ENCODE results near the gene GPR108. TPM values are rescaled to one million over a fixed set of nuclear protein-coding genes. Genes with fewer than 3 reads are reported as not detected.
A peak's percentile ranks its signal among the peaks of the same experiment; 100 is the strongest.
"Not testable (repeated sequence)": the region's sequence is repeated elsewhere in the genome, so short reads cannot be mapped to it uniquely, and the experiment has no call there.

The GPR108 gene
- total RNA-seq, 1 experiment from 2014 or later = 36.4 TPM

GRCh38 chr19:6766357-6767080 is 29.1 kb upstream of the GPR108 start:
- Histone ChIP-seq H3K9me3 (ENCODE audit: low read depth, low read length, poor library complexity, severe bottlenecking) (no peaks in the 10 kb centered on the region), H3K27ac (ENCODE audit: low read depth, low read length, poor library complexity, severe bottlenecking) (no peak overlapping the region), H3K36me3 (ENCODE audit: insufficient read depth, low read length, poor library complexity, severe bottlenecking) (no peaks in the 10 kb centered on the region), H3K4me1 (ENCODE audit: insufficient read depth, low read length, poor library complexity, severe bottlenecking) (peaks cover 11% of the 10 kb centered on the region), H3K27me3 (replicated peaks; ENCODE audit: insufficient read depth, low read depth, low read length, poor library complexity) (no peaks in the 10 kb centered on the region), H3K4me3 (ENCODE audit: low read depth, low read length, poor library complexity, severe bottlenecking) (peak overlapping the region; percentile 52)
- ChIA-PET CTCF (no interaction called here), POLR2A (ENCODE audit: low non-redundant PET) (no interaction called here)
- no peak for DNase-seq (ENCODE audit: low spot score)
- intact Hi-C loops (cut with micrococcal nuclease; ENCODE audit: unreplicated experiment) = loop anchor here (1.0 kb wide), 1 partner anchor 13 kb away; no protein-coding TSS in a partner anchor
- BruUV-seq (replicated peaks) = no TSS peak
- TF ChIP-seq EZH2 (IDR thresholded peaks at IDR 0.05; ENCODE audit: borderline replicate concordance, low read depth, low read length, poor library complexity, severe bottlenecking) (no peak), CTCF (conservative IDR thresholded peaks at IDR 0.05; ENCODE audit: low read depth, low read length) (no peak)

- Histone ChIP-seq H3K9me3 (ENCODE audit: low read depth, low read length, poor library complexity, severe bottlenecking) (no peaks in the 10 kb centered on the region), H3K4me1 (ENCODE audit: insufficient read depth, low read length, poor library complexity, severe bottlenecking) (peaks cover 11% of the 10 kb centered on the region), H3K4me3 (ENCODE audit: low read depth, low read length, poor library complexity, severe bottlenecking) (no peak overlapping the region), H3K27me3 (replicated peaks; ENCODE audit: insufficient read depth, low read depth, low read length, poor library complexity) (no peaks in the 10 kb centered on the region), H3K36me3 (ENCODE audit: insufficient read depth, low read length, poor library complexity, severe bottlenecking) (no peaks in the 10 kb centered on the region), H3K27ac (ENCODE audit: low read depth, low read length, poor library complexity, severe bottlenecking) (no peak overlapping the region)
- ChIA-PET CTCF (no interaction called here), POLR2A (ENCODE audit: low non-redundant PET) (no interaction called here)
- no peak for DNase-seq (ENCODE audit: low spot score)
- no TSS peak for BruUV-seq (replicated peaks)
- intact Hi-C loops (cut with micrococcal nuclease; ENCODE audit: unreplicated experiment) = no loop called here
- TF ChIP-seq CTCF (conservative IDR thresholded peaks at IDR 0.05; ENCODE audit: low read depth, low read length) = no peak
- TF ChIP-seq EZH2 (IDR thresholded peaks at IDR 0.05; ENCODE audit: borderline replicate concordance, low read depth, low read length, poor library complexity, severe bottlenecking) = no peak
Observed at GRCh38 chr19:6765738-6766356, 28.5 kb upstream of the GPR108 start.

- BruUV-seq (replicated peaks); H3K27me3 ChIP-seq (replicated peaks; ENCODE audit: insufficient read depth, low read depth, low read length, poor library complexity); H3K4me3 ChIP-seq (ENCODE audit: low read depth, low read length, poor library complexity, severe bottlenecking); H3K36me3 ChIP-seq (ENCODE audit: insufficient read depth, low read length, poor library complexity, severe bottlenecking); intact Hi-C loops (cut with micrococcal nuclease; ENCODE audit: unreplicated experiment); DNase-seq (ENCODE audit: low spot score); POLR2A ChIA-PET (ENCODE audit: low non-redundant PET); H3K9me3 ChIP-seq (ENCODE audit: low read depth, low read length, poor library complexity, severe bottlenecking); H3K27ac ChIP-seq (ENCODE audit: low read depth, low read length, poor library complexity, severe bottlenecking): not testable (repeated sequence)
- peaks cover 10% of the 10 kb centered on the region for H3K4me1 ChIP-seq (ENCODE audit: insufficient read depth, low read length, poor library complexity, severe bottlenecking)
- CTCF ChIA-PET = interaction anchor here (0.6 kb wide), 1 partner anchor 34 kb away, joined by 3 read pairs; no protein-coding TSS in a partner anchor
Observed at GRCh38 chr19:6762253-6762797, 24.9 kb upstream of the GPR108 start.
